Trophoblast cell (in vitro differentiated cells and primary cell): Measurements from ENCODE around the gene ZNF366.

Experiments
- DNase-seq, 2 donors: peaks; one replicate each; pipeline ENCODE4 v3.0.0-alpha.2; 2016
- H2AFZ ChIP-seq: 2 replicates; pipeline ENCODE4 v1.6.1; 2013; ENCODE audit warnings: low read length, moderate library complexity, mild to moderate bottlenecking; ENCODE audit not compliant: insufficient read depth, poor library complexity
- H2AK5ac ChIP-seq: 2 replicates; pipeline ENCODE4 v1.6.1; 2013; ENCODE audit warnings: mild to moderate bottlenecking, low read length
- H2BK120ac ChIP-seq: 2 replicates; pipeline ENCODE4 v1.6.1; 2013; ENCODE audit warnings: low read length, mild to moderate bottlenecking, moderate library complexity; ENCODE audit not compliant: insufficient read depth, poor library complexity
- H2BK12ac ChIP-seq: 2 replicates; pipeline ENCODE4 v1.6.1; 2013; ENCODE audit warnings: mild to moderate bottlenecking, low read length, moderate library complexity
- H2BK5ac ChIP-seq: 2 replicates; pipeline ENCODE4 v1.6.1; 2013; ENCODE audit warnings: low read length, low read depth, moderate library complexity, mild to moderate bottlenecking; ENCODE audit not compliant: poor library complexity
- H3K14ac ChIP-seq: 2 replicates; pipeline ENCODE4 v1.6.1; 2013; ENCODE audit warnings: mild to moderate bottlenecking, low read length
- H3K18ac ChIP-seq: 2 replicates; pipeline ENCODE4 v1.6.1; 2013; ENCODE audit warnings: mild to moderate bottlenecking, low read length
- H3K23ac ChIP-seq: 2 replicates; pipeline ENCODE4 v1.6.1; 2013; ENCODE audit warnings: low read length
- H3K27ac ChIP-seq: 2 replicates; pipeline ENCODE4 v1.5.1; 2013; ENCODE audit warnings: low read depth, mild to moderate bottlenecking, inconsistent platforms, low read length, moderate library complexity
- H3K27me3 ChIP-seq: 2 replicates; pipeline ENCODE4 v1.6.1; 2013; ENCODE audit warnings: inconsistent platforms, mild to moderate bottlenecking, low read length, moderate library complexity; ENCODE audit not compliant: insufficient read depth
- H3K36me3 ChIP-seq, 2 experiments: 1 replicate in 1 of 2; 2 replicates in 1 of 2; pipeline ENCODE4 v1.6.1; 2013; ENCODE audit warnings: low read length in 2 of 2, mild to moderate bottlenecking in 2 of 2, moderate library complexity in 1 of 2; ENCODE audit not compliant: insufficient read depth in 2 of 2, control insufficient read depth in 1 of 2
- H3K4ac ChIP-seq: 2 replicates; pipeline ENCODE4 v1.6.1; 2013; ENCODE audit warnings: low read depth, mild to moderate bottlenecking, low read length, moderate library complexity
- H3K4me1 ChIP-seq, 2 experiments: 1 replicate in 1 of 2; 2 replicates in 1 of 2; pipeline ENCODE4 v1.6.1; 2013; ENCODE audit warnings: low read length in 2 of 2, mild to moderate bottlenecking in 2 of 2, moderate library complexity in 1 of 2; ENCODE audit not compliant: insufficient read depth in 2 of 2, control insufficient read depth in 1 of 2
- H3K4me2 ChIP-seq: 2 replicates; pipeline ENCODE4 v1.6.1; 2013; ENCODE audit warnings: inconsistent platforms, mild to moderate bottlenecking, low read length, moderate library complexity
- H3K4me3 ChIP-seq: 2 replicates; pipeline ENCODE4 v1.5.1; 2013; ENCODE audit warnings: mild to moderate bottlenecking, low read depth, low read length, inconsistent platforms
- H3K79me1 ChIP-seq: one replicate; pipeline ENCODE4 v1.6.1; 2013; ENCODE audit warnings: low read length
- H3K79me2 ChIP-seq: 2 replicates; pipeline ENCODE4 v1.6.1; 2013; ENCODE audit warnings: low read length, mild to moderate bottlenecking; ENCODE audit not compliant: control insufficient read depth, insufficient read depth, poor library complexity
- H3K9ac ChIP-seq: 2 replicates; pipeline ENCODE4 v1.6.1; 2013; ENCODE audit warnings: mild to moderate bottlenecking, low read length
- H3K9me3 ChIP-seq: 2 replicates; pipeline ENCODE4 v1.6.1; 2013; ENCODE audit warnings: low read depth, mild to moderate bottlenecking, control low read depth, inconsistent platforms, low read length; ENCODE audit not compliant: insufficient read depth
- H4K12ac ChIP-seq: 2 replicates; pipeline ENCODE4 v1.6.1; 2013; ENCODE audit warnings: low read depth, mild to moderate bottlenecking, low read length, moderate library complexity
- H4K8ac ChIP-seq: 2 replicates; pipeline ENCODE4 v1.6.1; 2013; ENCODE audit warnings: low read depth, mild to moderate bottlenecking, low read length, moderate library complexity
- H4K91ac ChIP-seq: one replicate; pipeline ENCODE4 v1.6.1; 2013; ENCODE audit warnings: low read depth, mild to moderate bottlenecking, low read length, moderate library complexity
- WGBS: extraction: QIAGEN DNeasy Blood & Tissue Kit; methylation state at CpG from one replicate; pipeline ENCODE4 v1.1.7; 2013; ENCODE audit warnings: missing lambda C conversion rate; ENCODE audit not compliant: insufficient read length, insufficient coverage; ENCODE audit errors: extremely low coverage; 5-methylcytosine and 5-hydroxymethylcytosine counted together

ZNF366 gene

DNA sequence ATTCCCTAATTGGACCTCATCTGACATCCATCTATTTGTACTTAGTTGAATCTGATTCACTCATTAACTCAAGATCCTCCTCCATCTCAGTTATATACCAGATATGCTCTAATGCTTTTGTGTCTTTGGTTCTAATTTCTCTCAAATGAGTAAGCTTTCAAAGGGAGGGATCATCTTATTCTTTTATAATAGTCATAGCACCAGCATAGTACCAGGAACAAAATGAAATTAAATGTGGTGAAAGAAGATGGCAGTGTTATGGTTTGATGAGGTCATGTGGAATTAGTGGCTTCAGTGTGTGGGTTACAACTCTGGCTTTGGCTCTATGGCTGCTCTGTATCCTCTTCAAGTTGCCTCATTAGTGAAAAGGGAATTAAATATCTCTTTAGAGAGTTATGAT is 32.5 kb upstream of the ZNF366 start:
- no peaks in the 10 kb centered on the region for H3K9me3 ChIP-seq

GRCh38 chr5:72539038-72539437 is 31.8 kb upstream of the ZNF366 start:
- Histone ChIP-seq H3K36me3 (no peaks in the 10 kb centered on the region), H3K79me1 (peaks cover 2% of the 10 kb centered on the region), H3K27me3 (no peaks in the 10 kb centered on the region), H3K9ac (no peak overlapping the region), H4K8ac (no peak overlapping the region), H3K27ac (no peak overlapping the region), H3K4me1 (peaks cover 0 to 3% of the 10 kb centered on the region in 2 experiments), H4K12ac (no peak overlapping the region), H3K18ac (no peak overlapping the region), H3K14ac (no peak overlapping the region), H3K4me2 (no peak overlapping the region), H3K23ac (no peak overlapping the region), H4K91ac (no peak overlapping the region), H3K79me2 (no peaks in the 10 kb centered on the region), H3K9me3 (no peaks in the 10 kb centered on the region), H3K4me3 (no peak overlapping the region), H2AFZ (no peak overlapping the region), H2AK5ac (no peak overlapping the region), H2BK12ac (no peak overlapping the region), H2BK5ac (no peak overlapping the region), H3K4ac (no peak overlapping the region), H2BK120ac (no peak overlapping the region)
- no CpG with 5 or more reads among the region's 1 CpG for WGBS
- DNase-seq: no peak

More for the DNA sequence above, 32.5 kb upstream of the ZNF366 start:
- Histone ChIP-seq H2AFZ (no peak overlapping the region), H3K79me2 (no peaks in the 10 kb centered on the region), H3K4me1 (peaks cover 0 to 3% of the 10 kb centered on the region in 2 experiments), H4K8ac (no peak overlapping the region), H4K12ac (no peak overlapping the region), H3K79me1 (peaks cover 2% of the 10 kb centered on the region), H2AK5ac (no peak overlapping the region), H3K23ac (no peak overlapping the region), H3K14ac (no peak overlapping the region), H3K9ac (no peak overlapping the region), H2BK5ac (no peak overlapping the region), H3K4me3 (no peak overlapping the region), H3K27me3 (no peaks in the 10 kb centered on the region), H3K4me2 (no peak overlapping the region), H4K91ac (no peak overlapping the region), H3K36me3 (no peaks in the 10 kb centered on the region), H3K4ac (no peak overlapping the region), H2BK120ac (no peak overlapping the region), H3K18ac (no peak overlapping the region), H2BK12ac (no peak overlapping the region), H3K27ac (no peak overlapping the region)
- DNase-seq: no peak

DNA sequence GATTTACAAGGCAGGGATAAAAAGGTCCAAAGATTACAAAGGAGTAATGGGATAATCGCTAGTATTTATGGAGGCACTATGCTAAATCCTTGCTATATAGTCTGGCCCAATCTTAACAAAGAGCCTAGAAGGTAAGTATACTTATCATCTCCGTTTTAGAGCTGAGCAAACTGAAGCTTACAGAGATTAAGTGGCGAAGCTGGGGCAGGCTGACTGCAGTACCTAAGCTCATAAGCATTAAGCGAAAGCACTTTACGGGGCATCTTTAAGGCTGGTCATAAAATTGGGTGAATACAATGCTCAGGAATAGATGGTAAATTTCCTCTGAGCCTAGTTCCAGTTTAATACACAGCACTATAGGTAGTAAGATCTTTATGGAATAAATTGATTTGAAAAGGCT is 30.0 kb upstream of the ZNF366 start:
- Histone ChIP-seq H3K9me3 (no peaks in the 10 kb centered on the region), H3K9ac (no peak overlapping the region), H3K79me1 (peaks cover 8% of the 10 kb centered on the region), H2BK12ac (no peak overlapping the region), H4K12ac (no peak overlapping the region), H2BK120ac (no peak overlapping the region), H3K4me2 (no peak overlapping the region), H3K23ac (no peak overlapping the region), H3K14ac (no peak overlapping the region), H2BK5ac (no peak overlapping the region), H3K27me3 (no peaks in the 10 kb centered on the region), H3K18ac (no peak overlapping the region), H4K8ac (no peak overlapping the region), H4K91ac (no peak overlapping the region), H3K27ac (no peak overlapping the region), H3K4me3 (no peak overlapping the region), H2AK5ac (no peak overlapping the region), H2AFZ (no peak overlapping the region), H3K79me2 (no peaks in the 10 kb centered on the region), H3K4me1 (peaks cover 1 to 6% of the 10 kb centered on the region in 2 experiments), H3K4ac (no peak overlapping the region), H3K36me3 (no peaks in the 10 kb centered on the region)
- DNase-seq: no peak
- no CpG with 5 or more reads among the region's 5 CpGs for WGBS

- Histone ChIP-seq H3K27ac (peak overlapping the region; percentile 67), H2AK5ac (no peak overlapping the region), H4K12ac (no peak overlapping the region), H3K4me1 (peaks cover 13 to 14% of the 10 kb centered on the region in 2 experiments), H3K27me3 (no peaks in the 10 kb centered on the region), H3K4me2 (no peak overlapping the region), H3K14ac (peak overlapping the region; percentile 46), H4K8ac (peak overlapping the region; percentile 63), H3K36me3 (no peaks in the 10 kb centered on the region), H3K79me2 (no peaks in the 10 kb centered on the region), H2BK12ac (peak overlapping the region; percentile 81), H3K4me3 (no peak overlapping the region), H2BK5ac (peak overlapping the region; percentile 25), H3K23ac (no peak overlapping the region), H2BK120ac (peak overlapping the region; percentile 90), H3K18ac (no peak overlapping the region), H3K79me1 (peaks cover 25% of the 10 kb centered on the region), H4K91ac (peak overlapping the region; percentile 80), H3K4ac (no peak overlapping the region), H3K9me3 (no peaks in the 10 kb centered on the region), H3K9ac (no peak overlapping the region), H2AFZ (no peak overlapping the region)
- no CpG with 5 or more reads among the region's 4 CpGs for WGBS
- peak; percentile 87 to 94 for DNase-seq
Measured at GRCh38 chr5:72531496-72532190, 24.4 kb upstream of the ZNF366 start.
